IMR-90 (cell line): ENCODE measurements around the gene SLIT3. TPM values are rescaled to one million over a fixed set of nuclear protein-coding genes. Genes with fewer than 3 reads are reported as not detected.

Experiments
- ATAC-seq: fragments of 200-7000 bp; cut with Tn5 transposase; 2 replicates; pipeline ENCODE4 v1.9.1; 2020; ENCODE audit warnings: low read depth, mild to moderate bottlenecking, moderate library complexity
- BruUV-seq: library from RNA; stranded (reverse); fragments of 400-500 nt; replicated peaks from 2 replicates; lab custom pipeline; 2021; lab: Mats Ljungman, UMichigan
- CTCF ChIA-PET: fragments of 300-600 bp; formaldehyde crosslinking; extraction: SDS; loops from one replicate; lab custom pipeline; 2021; ENCODE audit warnings: antibody characterized with exemption; lab: Yijun Ruan, JAX
- POLR2A ChIA-PET: fragments of 300-600 bp; sonication (Branson Sonifier 250); formaldehyde crosslinking; loops from one replicate; lab custom pipeline; 2022; ENCODE audit warnings: antibody characterized with exemption; ENCODE audit not compliant: unreplicated experiment; lab: Charles Lee
- DNase-seq: peaks from one replicate; pipeline ENCODE4 v3.0.0; 2013
- H2AFZ ChIP-seq: replicated peaks from 2 replicates; pipeline ENCODE3; 2013; ENCODE audit warnings: low read length, mild to moderate bottlenecking; ENCODE audit not compliant: poor library complexity
- H2AK5ac ChIP-seq: 2 replicates; pipeline ENCODE4 v1.6.1; 2013; ENCODE audit warnings: low read depth, low read length, inconsistent platforms
- H2AK9ac ChIP-seq: replicated peaks from 2 replicates; pipeline ENCODE3; 2013; ENCODE audit warnings: mild to moderate bottlenecking, low read depth, low read length, moderate library complexity; ENCODE audit not compliant: poor library complexity
- H2BK120ac ChIP-seq: 2 replicates; pipeline ENCODE4 v1.6.1; 2013; ENCODE audit warnings: low read depth, low read length, inconsistent platforms
- H2BK15ac ChIP-seq: 3 replicates; pipeline ENCODE4 v1.6.1; 2013; ENCODE audit warnings: low read depth, low read length, inconsistent platforms
- H2BK20ac ChIP-seq: 2 replicates; pipeline ENCODE4 v1.6.1; 2013; ENCODE audit warnings: low read depth, mild to moderate bottlenecking, inconsistent platforms, low read length, moderate library complexity
- H2BK5ac ChIP-seq: 2 replicates; pipeline ENCODE4 v1.6.1; 2013; ENCODE audit warnings: mild to moderate bottlenecking, low read depth, low read length, inconsistent platforms; ENCODE audit not compliant: poor library complexity, severe bottlenecking
- H3K14ac ChIP-seq: replicated peaks from 2 replicates; pipeline ENCODE4 v1.6.1; 2013; ENCODE audit warnings: low read depth, low read length, inconsistent platforms
- H3K18ac ChIP-seq: 2 replicates; pipeline ENCODE4 v1.6.1; 2013; ENCODE audit warnings: low read depth, low read length, control low read depth
- H3K23ac ChIP-seq: 2 replicates; pipeline ENCODE4 v1.6.1; 2013; ENCODE audit warnings: low read depth, low read length, inconsistent platforms
- H3K27ac ChIP-seq: 2 replicates; pipeline ENCODE4 v1.5.1; 2013; ENCODE audit warnings: mild to moderate bottlenecking, control low read depth, low read length; ENCODE audit not compliant: insufficient read depth
- H3K27me3 ChIP-seq: 2 replicates; pipeline ENCODE4 v1.6.1; 2013; ENCODE audit warnings: low read length; ENCODE audit not compliant: control insufficient read depth, insufficient read depth
- H3K36me3 ChIP-seq: 2 replicates; pipeline ENCODE4 v1.6.1; 2013; ENCODE audit warnings: low read length, mixed read lengths; ENCODE audit not compliant: control insufficient read depth, insufficient read depth
- H3K4ac ChIP-seq: 2 replicates; pipeline ENCODE4 v1.6.1; 2013; ENCODE audit warnings: low read depth, low read length, inconsistent platforms
- H3K4me1 ChIP-seq: 2 replicates; pipeline ENCODE4 v1.6.1; 2013; ENCODE audit warnings: low read length, mixed read lengths; ENCODE audit not compliant: control insufficient read depth, insufficient read depth
- H3K4me2 ChIP-seq: 2 replicates; pipeline ENCODE4 v1.6.1; 2013; ENCODE audit warnings: low read depth, mild to moderate bottlenecking, control low read depth, low read length, moderate library complexity
- H3K4me3 ChIP-seq: 2 replicates; pipeline ENCODE4 v1.5.1; 2013; ENCODE audit warnings: low read depth, mild to moderate bottlenecking, control low read depth, low read length, moderate library complexity; ENCODE audit not compliant: insufficient read depth
- H3K56ac ChIP-seq: 2 replicates; pipeline ENCODE4 v1.6.1; 2013; ENCODE audit warnings: low read length, inconsistent platforms; ENCODE audit not compliant: insufficient read depth; ENCODE audit errors: extremely low read depth
- H3K79me1 ChIP-seq, 2 experiments: 2 replicates each; pipeline ENCODE4 v1.6.1; 2013; ENCODE audit warnings: low read length in 2 of 2, inconsistent platforms in 1 of 2, low read depth in 1 of 2
- H3K9ac ChIP-seq: 2 replicates; pipeline ENCODE4 v1.6.1; 2013; ENCODE audit warnings: low read depth, low read length, control low read depth
- H3K9me1 ChIP-seq: 2 replicates; pipeline ENCODE4 v1.6.1; 2013; ENCODE audit warnings: low read length, inconsistent platforms; ENCODE audit not compliant: insufficient read depth
- H3K9me3 ChIP-seq: 2 replicates; pipeline ENCODE4 v1.6.1; 2013; ENCODE audit warnings: low read length; ENCODE audit not compliant: control insufficient read depth, insufficient read depth
- H4K20me1 ChIP-seq: 2 replicates; pipeline ENCODE4 v1.6.1; 2013; ENCODE audit warnings: low read length, inconsistent platforms; ENCODE audit not compliant: insufficient read depth
- H4K5ac ChIP-seq: 2 replicates; pipeline ENCODE4 v1.6.1; 2013; ENCODE audit warnings: mild to moderate bottlenecking, low read depth, low read length, control low read depth
- H4K8ac ChIP-seq, 2 experiments: 2 replicates each; pipeline ENCODE4 v1.6.1; 2013; ENCODE audit warnings: low read depth in 2 of 2, low read length in 2 of 2, control low read depth in 1 of 2, inconsistent platforms in 1 of 2
- H4K91ac ChIP-seq: 2 replicates; pipeline ENCODE4 v1.6.1; 2013; ENCODE audit warnings: low read depth, low read length, inconsistent platforms; ENCODE audit not compliant: insufficient read depth
- BHLHE40 ChIP-seq: fragments of 150-350 bp; IDR thresholded peaks from 2 replicates; pipeline ENCODE4 v1.6.1; 2016; ENCODE audit warnings: mild to moderate bottlenecking, low read depth, low read length
- CEBPB ChIP-seq: IDR thresholded peaks from 2 replicates; pipeline ENCODE4 v1.6.1; 2012; ENCODE audit warnings: low read depth, low read length, improper control_type of control experiment
- CTCF ChIP-seq: conservative IDR thresholded peaks from 2 replicates; pipeline ENCODE4 v1.5.1; 2012; ENCODE audit warnings: mild to moderate bottlenecking, low read depth, low read length, improper control_type of control experiment
- ELK1 ChIP-seq: fragments of 150-350 bp; IDR thresholded peaks from 2 replicates; pipeline ENCODE4 v1.6.1; 2016; ENCODE audit warnings: low read depth, mild to moderate bottlenecking, low read length, moderate library complexity, borderline replicate concordance
- MAFK ChIP-seq: IDR thresholded peaks from 2 replicates; pipeline ENCODE4 v1.6.1; 2012; ENCODE audit warnings: low read depth, low read length, improper control_type of control experiment
- MAZ ChIP-seq: IDR thresholded peaks from 2 replicates; pipeline ENCODE4 v1.6.1; 2012; ENCODE audit warnings: low read depth, mild to moderate bottlenecking, low read length, improper control_type of control experiment, moderate library complexity, borderline replicate concordance
- MXI1 ChIP-seq: IDR thresholded peaks from 2 replicates; pipeline ENCODE4 v1.6.1; 2012; ENCODE audit warnings: low read depth, mild to moderate bottlenecking, low read length, moderate library complexity, borderline replicate concordance
- NFE2L2 ChIP-seq: fragments of 150-350 bp; IDR thresholded peaks from 2 replicates; pipeline ENCODE4 v1.6.1; 2016; ENCODE audit warnings: low read depth, mild to moderate bottlenecking, low read length
- RCOR1 ChIP-seq: IDR thresholded peaks from 2 replicates; pipeline ENCODE4 v1.6.1; 2012; ENCODE audit warnings: mild to moderate bottlenecking, low read length, improper control_type of control experiment; ENCODE audit not compliant: insufficient replicate concordance
- SMC3 ChIP-seq: fragments of 150-350 bp; IDR thresholded peaks from 2 replicates; pipeline ENCODE4 v1.6.1; 2016; ENCODE audit warnings: low read depth, mild to moderate bottlenecking, antibody characterized with exemption, low read length, moderate library complexity
- USF2 ChIP-seq: fragments of 150-350 bp; IDR thresholded peaks from 2 replicates; pipeline ENCODE4 v1.6.1; 2017; ENCODE audit warnings: mild to moderate bottlenecking, antibody characterized with exemption, low read length, low read depth
- WGBS, 2 experiments: methylation state at CpG; one replicate each; pipeline versions ENCODE4 v1.1.5 to v1.1.7; 2013; ENCODE audit warnings: missing lambda C conversion rate in 2 of 2; ENCODE audit not compliant: insufficient read length in 1 of 2; ENCODE audit errors: extremely low coverage in 2 of 2; 5-methylcytosine and 5-hydroxymethylcytosine counted together
- dilution Hi-C: fragments of 300-500 bp; cut with HindIII; formaldehyde crosslinking; loops from one replicate; pipeline ENCODE4 v1.14.3; 2018; ENCODE audit warnings: low sequenced_read_pairs; ENCODE audit not compliant: unreplicated experiment
- in situ Hi-C: fragments of 300-500 bp; cut with MboI; formaldehyde crosslinking; loops from 3 replicates; pipeline ENCODE4 v1.14.3; 2019; ENCODE audit warnings: low sequenced_read_pairs, inconsistent platforms, mixed read lengths
- intact Hi-C: fragments of 100-400 bp; cut with micrococcal nuclease; formaldehyde crosslinking; loops from 2 replicates; pipeline ENCODE4 v1.10.0; 2022
- polyA plus RNA-seq, 3 experiments: library from polyadenylated mRNA; depleted of rRNA; stranded (reverse); fragments of >200 nt; gene quantifications; 2 replicates each; pipeline ENCODE4 v1.2.3, GENCODE V29; 2012; ENCODE audit warnings: low replicate concordance in 1 of 3
- total RNA-seq: library from RNA; depleted of rRNA; stranded (reverse); fragments of >200 nt; gene quantifications from 2 replicates; pipeline ENCODE4 v1.2.3, GENCODE V29; 2012

The SLIT3 gene
- total and polyA plus RNA-seq, 2 of the 4 experiments (the other 2 are of a cell fraction): 0.18 to 0.50 TPM

- Histone ChIP-seq H2AK9ac (no peak overlapping the region), H4K20me1 (no peaks in the 10 kb centered on the region), H3K4me3 (no peak overlapping the region), H2BK5ac (no peak overlapping the region), H2BK15ac (no peak overlapping the region), H3K9ac (no peak overlapping the region), H3K27me3 (no peaks in the 10 kb centered on the region), H2AK5ac (no peak overlapping the region), H3K4me2 (no peak overlapping the region), H3K27ac (no peak overlapping the region), H3K36me3 (no peaks in the 10 kb centered on the region), H4K91ac (no peak overlapping the region), H3K9me1 (no peaks in the 10 kb centered on the region), H3K23ac (no peak overlapping the region), H4K5ac (no peak overlapping the region), H3K9me3 (no peaks in the 10 kb centered on the region), H2BK20ac (no peak overlapping the region), H3K18ac (no peak overlapping the region), H2BK120ac (no peak overlapping the region), H3K56ac (no peak overlapping the region), H3K4me1 (no peaks in the 10 kb centered on the region), H3K4ac (no peak overlapping the region), H4K8ac (no peak overlapping the region), H2AFZ (no peak overlapping the region), H3K79me1 (no peaks in the 10 kb centered on the region), H3K14ac (no peak overlapping the region)
- dilution Hi-C loops: no loop called here
- no TSS peak for BruUV-seq
- no CpG with 5 or more reads among the region's 2 CpGs for WGBS, 2 experiments
- ATAC-seq (no peak), DNase-seq (no peak)
- intact Hi-C loops: no loop called here
- ChIA-PET POLR2A (no interaction called here), CTCF (no interaction called here)
- in situ Hi-C loops: no loop called here
- TF ChIP-seq MAFK (no peak), ELK1 (no peak), CEBPB (no peak), MAZ (no peak), USF2 (no peak), CTCF (no peak), BHLHE40 (no peak), SMC3 (no peak), RCOR1 (no peak), MXI1 (no peak), NFE2L2 (no peak)
Measured at GRCh38 chr5:168935183-168935582, 365.8 kb downstream of the SLIT3 start.
